Pancreas (tissue), 10 donors: ENCODE results near the gene COL20A1. TPM values are rescaled to one million over a fixed set of nuclear protein-coding genes. Genes with fewer than 3 reads are reported as not detected.
"Not testable (repeated sequence)": the region's sequence is repeated elsewhere in the genome, so short reads cannot be mapped to it uniquely, and the experiment has no call there.

Experiments
- ATAC-seq, 4 donors: fragments of 200-7000 bp; cut with Tn5 transposase; one replicate each; pipeline versions ENCODE4 v1.8.0 to v1.9.1; 2020; ENCODE audit warnings: mild to moderate bottlenecking in 4 of 4, moderate library complexity in 4 of 4
- DNase-seq, 6 donors: peaks; one replicate each; pipeline ENCODE4 v3.0.0-alpha.2; 2020
- FAIRE-seq: peaks from 2 replicates; lab custom pipeline; 2012; peaks lifted over from hg19 to GRCh38; lab: Jason Lieb, UNC
- H3K27ac ChIP-seq, 4 donors: fragments of 200-600 bp; sonication (generic); 1 replicate in 3 of 4; 2 replicates in 1 of 4; pipeline versions ENCODE4 v1.5.0 to v1.8.0; 2020
- H3K27me3 ChIP-seq, 4 donors: fragments of 200-600 bp; one replicate each; pipeline ENCODE4 v1.8.0; 2021
- H3K36me3 ChIP-seq, 3 donors: fragments of 200-600 bp; sonication (generic) in 1 of 3; one replicate each; pipeline versions ENCODE4 v1.5.0 to v1.8.0; 2020 to 2021
- H3K4me1 ChIP-seq, 3 donors: fragments of 200-600 bp; one replicate each; pipeline ENCODE4 v1.8.0; 2021
- H3K4me3 ChIP-seq, 4 donors: fragments of 200-600 bp; sonication (generic) in 2 of 4; one replicate each; pipeline versions ENCODE4 v1.5.0 to v1.8.0; 2020 to 2021
- H3K9me3 ChIP-seq, 4 donors: fragments of 200-600 bp; one replicate each; pipeline ENCODE4 v1.8.0; 2021
- WGBS, 2 donors: extraction: QIAGEN DNeasy Blood & Tissue Kit; methylation state at CpG; one replicate each; pipeline ENCODE4 v1.1.7; 2013; 5-methylcytosine and 5-hydroxymethylcytosine counted together
- intact Hi-C, 3 donors: fragments of 100-400 bp; cut with DNase I; formaldehyde crosslinking; loops; one replicate each; pipeline versions ENCODE4 v1.11.1 to v1.14.2; 2022
- polyA plus RNA-seq, 2 donors: library from polyadenylated mRNA; stranded (reverse); fragments of 200-250 nt; gene quantifications; one replicate each; pipeline ENCODE4 v1.2.3, GENCODE V29; 2013
- total RNA-seq, 6 donors: library from RNA; stranded (reverse); fragmentation: NEBNext Ultra II Directional in 4 of 6; extraction: Animal tissue kit (Norgen Biotek cat#: 25700) in 4 of 6; gene quantifications; one replicate each; pipeline versions ENCODE4 v1.2.1 to v1.2.4, GENCODE V29; 2021 to 2023
- TF ChIP-seq, protein P1 (sequence below), 4 donors: fragments of 200-600 bp; sonication (generic) in 3 of 4; IDR thresholded peaks; one replicate each; pipeline versions ENCODE4 v1.5.0 to v1.8.0; 2021; ENCODE audit warnings: antibody characterized with exemption in 4 of 4
- donor health status: healthy with polysubstance abuse.
- donor health status: DM: no; HTN: no; CAD: no; lungs with moderate emphysema.
- donor health status: DM: no; HTN: no; CAD: no.
- donor health status: control.
- donor health status: control.
- donor health status: Bipolar disorder and iron deficiency.
- donor health status: DM: yes; HTN: yes; CAD: no.
- donor health status: DM: no; HTN: no; CAD: no.
- donor health status: DM: no; HTN: no; CAD: no.
- donor health status: DM: yes; HTN: yes; CAD: no.

COL20A1 gene
- total and polyA plus RNA-seq, 8 donors = 0.05 TPM; not detected in 7

GRCh38 chr20:63305393-63305792 lies 12.4 kb downstream of the COL20A1 start:
- H3K4me1 ChIP-seq = no peaks in the 10 kb centered on the region
- no peaks in the 10 kb centered on the region for H3K36me3 ChIP-seq
- H3K27ac ChIP-seq = no peak overlapping the region
- peaks cover 0 to 20% (median 2%) of the 10 kb centered on the region in 4 donors for H3K27me3 ChIP-seq
- no peak overlapping the region for H3K4me3 ChIP-seq
- no peaks in the 10 kb centered on the region for H3K9me3 ChIP-seq
- ATAC-seq (no peak), FAIRE-seq (no peak), DNase-seq (peak in 2 of 6 donors; percentile 17 to 54)
- WGBS, 2 donors = 26 to 31% methylated on average over 8 of the region's 8 CpGs
- intact Hi-C loops = loop anchor here in 1 of 3 donors (5.0 kb wide), 1 partner anchor 77 kb away; no protein-coding TSS in a partner anchor
- TF ChIP-seq, protein P1, sequence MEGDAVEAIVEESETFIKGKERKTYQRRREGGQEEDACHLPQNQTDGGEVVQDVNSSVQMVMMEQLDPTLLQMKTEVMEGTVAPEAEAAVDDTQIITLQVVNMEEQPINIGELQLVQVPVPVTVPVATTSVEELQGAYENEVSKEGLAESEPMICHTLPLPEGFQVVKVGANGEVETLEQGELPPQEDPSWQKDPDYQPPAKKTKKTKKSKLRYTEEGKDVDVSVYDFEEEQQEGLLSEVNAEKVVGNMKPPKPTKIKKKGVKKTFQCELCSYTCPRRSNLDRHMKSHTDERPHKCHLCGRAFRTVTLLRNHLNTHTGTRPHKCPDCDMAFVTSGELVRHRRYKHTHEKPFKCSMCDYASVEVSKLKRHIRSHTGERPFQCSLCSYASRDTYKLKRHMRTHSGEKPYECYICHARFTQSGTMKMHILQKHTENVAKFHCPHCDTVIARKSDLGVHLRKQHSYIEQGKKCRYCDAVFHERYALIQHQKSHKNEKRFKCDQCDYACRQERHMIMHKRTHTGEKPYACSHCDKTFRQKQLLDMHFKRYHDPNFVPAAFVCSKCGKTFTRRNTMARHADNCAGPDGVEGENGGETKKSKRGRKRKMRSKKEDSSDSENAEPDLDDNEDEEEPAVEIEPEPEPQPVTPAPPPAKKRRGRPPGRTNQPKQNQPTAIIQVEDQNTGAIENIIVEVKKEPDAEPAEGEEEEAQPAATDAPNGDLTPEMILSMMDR (IDR thresholded peaks at IDR 0.05) = no peak

DNA sequence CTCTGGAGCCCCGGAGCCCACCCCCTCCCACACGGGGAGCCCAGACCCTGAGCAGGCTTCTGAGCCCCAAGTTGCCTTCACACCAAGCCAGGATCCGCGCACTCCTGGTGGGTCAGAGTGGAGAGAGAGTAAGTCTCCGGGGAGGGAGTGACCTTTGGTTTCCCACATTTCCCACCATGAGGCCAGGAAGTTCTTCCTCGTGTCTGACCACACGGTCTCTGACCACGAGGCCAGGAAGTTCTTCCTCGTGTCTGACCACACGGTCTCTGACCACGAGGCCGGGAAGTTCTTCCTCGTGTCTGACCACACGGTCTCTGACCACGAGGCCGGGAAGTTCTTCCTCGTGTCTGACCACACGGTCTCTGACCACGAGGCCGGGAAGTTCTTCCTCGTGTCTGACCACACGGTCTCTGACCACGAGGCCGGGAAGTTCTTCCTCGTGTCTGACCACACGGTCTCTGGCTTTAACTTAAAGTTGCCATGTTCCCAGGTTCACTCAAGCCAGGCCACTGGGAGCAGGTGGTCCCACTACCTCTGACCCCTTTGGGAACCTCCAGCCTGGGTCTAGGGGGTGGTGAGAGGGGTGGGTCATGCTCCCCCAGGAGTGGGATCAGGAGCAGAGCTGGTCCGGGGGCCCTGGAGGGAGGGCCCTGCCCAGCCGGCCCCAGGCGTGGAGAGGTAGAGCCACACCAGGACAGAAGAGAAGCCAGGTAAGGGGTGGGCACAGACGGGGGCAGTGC lies 13.1 kb downstream of the COL20A1 start:
- not testable (repeated sequence) for H3K4me3 ChIP-seq, H3K9me3 ChIP-seq, H3K4me1 ChIP-seq, ATAC-seq, H3K27ac ChIP-seq, FAIRE-seq, H3K36me3 ChIP-seq
- intact Hi-C loops = loop anchor here in 1 of 3 donors (5.0 kb wide), 1 partner anchor 76 kb away; no protein-coding TSS in a partner anchor
- WGBS, 2 donors = 52 to 66% methylated on average over 21 to 25 of the region's 30 CpGs
- H3K27me3 ChIP-seq = peaks cover 0 to 20% (median 2%) of the 10 kb centered on the region in 4 donors
- peak in 2 of 6 donors; percentile 11 to 47 for DNase-seq

GRCh38 chr20:63306673-63307537 lies 13.9 kb downstream of the COL20A1 start:
- Histone ChIP-seq H3K4me3 (no peak overlapping the region), H3K9me3 (no peaks in the 10 kb centered on the region), H3K4me1 (no peaks in the 10 kb centered on the region), H3K27ac (no peak overlapping the region), H3K27me3 (peaks cover 0 to 20% (median 2%) of the 10 kb centered on the region in 4 donors), H3K36me3 (no peaks in the 10 kb centered on the region)
- TF ChIP-seq, protein P1 (IDR thresholded peaks at IDR 0.05) = no peak
- 59 to 77% methylated on average over 35 of the region's 35 CpGs for WGBS, 2 donors
- FAIRE-seq (no peak), ATAC-seq (no peak), DNase-seq (peak in 2 of 6 donors; percentile 15 to 70)
- intact Hi-C loops = loop anchor here in 1 of 3 donors (5.0 kb wide), 1 partner anchor 75 kb away; no protein-coding TSS in a partner anchor

- ATAC-seq (no peak), FAIRE-seq (no peak), DNase-seq (peak in 2 of 6 donors; percentile 25 to 70)
- TF ChIP-seq, protein P1 (IDR thresholded peaks at IDR 0.05) = no peak
- H3K4me3 ChIP-seq = no peak overlapping the region
- no peaks in the 10 kb centered on the region for H3K4me1 ChIP-seq
- no peak overlapping the region for H3K27ac ChIP-seq
- intact Hi-C loops = loop anchor here in 2 of 3 donors (2.0 to 5.0 kb wide), 2 partner anchors 75 kb away; no protein-coding TSS in a partner anchor
- H3K36me3 ChIP-seq = no peaks in the 10 kb centered on the region
- peaks cover 0 to 17% (median 2%) of the 10 kb centered on the region in 4 donors for H3K27me3 ChIP-seq
- 45 to 53% methylated on average over 23 of the region's 23 CpGs for WGBS, 2 donors
- H3K9me3 ChIP-seq = no peaks in the 10 kb centered on the region
Observed at GRCh38 chr20:63307538-63308217, 14.7 kb downstream of the COL20A1 start.
